Neutrophil (primary cell): Measurements from ENCODE around the gene GDPD5.

ENCODE experiments used
- H3K27ac ChIP-seq: fragments of 200-600 bp; sonication (generic); 2 replicates; pipeline ENCODE4 v1.5.1; 2016; ENCODE audit warnings: mild to moderate bottlenecking, moderate library complexity
- H3K27me3 ChIP-seq: fragments of 200-600 bp; sonication (generic); 2 replicates; pipeline ENCODE4 v1.6.0; 2016; ENCODE audit warnings: mild to moderate bottlenecking
- H3K36me3 ChIP-seq: fragments of 200-600 bp; sonication (generic); 2 replicates; pipeline ENCODE4 v1.5.1; 2017
- H3K4me1 ChIP-seq, 2 experiments: fragments of 200-600 bp in 1 of 2; sonication (generic) in 1 of 2; 1 replicate in 1 of 2; 2 replicates in 1 of 2; pipeline versions ENCODE4 v1.5.1 to v1.6.1; 2013 to 2016; ENCODE audit warnings: low read depth in 1 of 2, low read length in 1 of 2, mild to moderate bottlenecking in 1 of 2, moderate library complexity in 1 of 2; ENCODE audit not compliant: control insufficient read depth in 1 of 2, insufficient read depth in 1 of 2
- H3K4me3 ChIP-seq, 2 experiments: fragments of 200-600 bp in 1 of 2; sonication (generic) in 1 of 2; 1 replicate in 1 of 2; 2 replicates in 1 of 2; pipeline ENCODE4 v1.5.1; 2013 to 2016; ENCODE audit warnings: low read depth in 1 of 2, low read length in 1 of 2, mild to moderate bottlenecking in 1 of 2, moderate library complexity in 1 of 2
- H3K9me3 ChIP-seq: fragments of 200-600 bp; sonication (generic); 2 replicates; pipeline ENCODE4 v1.5.1; 2016
- CTCF ChIP-seq: fragments of 200-600 bp; sonication (generic); IDR thresholded peaks from 2 replicates; pipeline ENCODE4 v1.5.1; 2016; ENCODE audit warnings: antibody characterized with exemption

Gene GDPD5

GRCh38 chr11:75547617-75548058, 21.9 kb upstream of the GDPD5 start:
- H3K4me1 ChIP-seq = no peaks in the 10 kb centered on the region
- H3K27me3 ChIP-seq = no peaks in the 10 kb centered on the region
- H3K36me3 ChIP-seq = no peaks in the 10 kb centered on the region
- no peaks in the 10 kb centered on the region for H3K9me3 ChIP-seq
- H3K27ac ChIP-seq = no peak overlapping the region
- TF ChIP-seq CTCF = no peak
- no peak overlapping the region for H3K4me3 ChIP-seq

- H3K27me3 ChIP-seq = no peaks in the 10 kb centered on the region
- no peaks in the 10 kb centered on the region for H3K9me3 ChIP-seq
- TF ChIP-seq CTCF = no peak
- no peaks in the 10 kb centered on the region for H3K36me3 ChIP-seq
- no peak overlapping the region for H3K4me3 ChIP-seq
- H3K4me1 ChIP-seq = no peaks in the 10 kb centered on the region
- H3K27ac ChIP-seq = no peak overlapping the region
These were observed 21.4 kb upstream of the GDPD5 start for GRCh38 chr11:75547177-75547576.

GRCh38 chr11:75543806-75544205, 18.1 kb upstream of the GDPD5 start:
- Histone ChIP-seq H3K36me3 (no peaks in the 10 kb centered on the region), H3K9me3 (no peaks in the 10 kb centered on the region), H3K27ac (no peak overlapping the region), H3K27me3 (no peaks in the 10 kb centered on the region), H3K4me3 (no peak overlapping the region), H3K4me1 (no peaks in the 10 kb centered on the region)
- no peak for TF ChIP-seq CTCF

GRCh38 chr11:75542088-75542438, 16.3 kb upstream of the GDPD5 start:
- no peaks in the 10 kb centered on the region for H3K36me3 ChIP-seq
- peaks cover 7 to 8% of the 10 kb centered on the region in 2 experiments for H3K4me1 ChIP-seq
- TF ChIP-seq CTCF = no peak
- H3K27me3 ChIP-seq = no peaks in the 10 kb centered on the region
- no peak overlapping the region for H3K27ac ChIP-seq
- H3K4me3 ChIP-seq = no peak overlapping the region
- no peaks in the 10 kb centered on the region for H3K9me3 ChIP-seq

- no peak overlapping the region for H3K27ac ChIP-seq
- H3K9me3 ChIP-seq = no peaks in the 10 kb centered on the region
- no peaks in the 10 kb centered on the region for H3K36me3 ChIP-seq
- no peak for TF ChIP-seq CTCF
- H3K4me3 ChIP-seq = no peak overlapping the region
- peaks cover 11 to 13% of the 10 kb centered on the region in 2 experiments for H3K4me1 ChIP-seq
- no peaks in the 10 kb centered on the region for H3K27me3 ChIP-seq
These were observed 15.7 kb upstream of the GDPD5 start for GRCh38 chr11:75541193-75542087.
